ENCODE measurements around the gene CPN1. TPM values are rescaled to one million over a fixed set of nuclear protein-coding genes. Genes with fewer than 3 reads are reported as not detected.

Gene CPN1
- total RNA-seq, 4 donors from 2014 or later, result not detected

DNA sequence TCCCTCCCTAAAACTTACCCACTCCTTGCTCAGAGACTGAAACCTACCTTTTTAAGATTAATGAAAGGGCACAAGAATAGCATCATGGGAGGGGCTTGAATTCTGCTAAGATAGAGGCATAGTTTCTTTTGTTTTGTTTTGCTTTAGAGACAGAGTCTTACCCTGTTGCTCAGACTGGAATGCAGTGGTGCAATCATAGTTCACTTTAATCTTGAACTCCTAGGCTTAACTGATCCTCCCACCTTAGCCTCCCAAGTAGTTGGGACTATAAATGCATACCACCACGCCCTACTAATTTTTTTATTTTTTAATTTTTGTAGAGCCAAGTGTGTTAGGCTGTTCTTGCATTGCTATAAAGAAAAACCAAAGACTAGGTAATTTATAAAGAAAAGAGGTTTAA is 54.3 kb downstream of the CPN1 start:
- Histone ChIP-seq H3K27ac (replicated peaks in 1 of 4) (no peak overlapping the region), H3K9me3 (peaks cover 0 to 7% (median 3%) of the 10 kb centered on the region in 4 donors), H3K4me3 (no peak overlapping the region), H3K27me3 (no peaks in the 10 kb centered on the region), H3K4me1 (no peaks in the 10 kb centered on the region), H3K36me3 (no peaks in the 10 kb centered on the region)
- WGBS, result 100% methylated on average over 1 of the region's 1 CpG
- intact Hi-C loops (cut with DNase I), result no loop called here
- no peak for DNase-seq (ENCODE audit: extremely low spot score)
- TF ChIP-seq POLR2A (IDR thresholded peaks at IDR 0.05; ENCODE audit: low read depth), result no peak
- TF ChIP-seq, protein P1, sequence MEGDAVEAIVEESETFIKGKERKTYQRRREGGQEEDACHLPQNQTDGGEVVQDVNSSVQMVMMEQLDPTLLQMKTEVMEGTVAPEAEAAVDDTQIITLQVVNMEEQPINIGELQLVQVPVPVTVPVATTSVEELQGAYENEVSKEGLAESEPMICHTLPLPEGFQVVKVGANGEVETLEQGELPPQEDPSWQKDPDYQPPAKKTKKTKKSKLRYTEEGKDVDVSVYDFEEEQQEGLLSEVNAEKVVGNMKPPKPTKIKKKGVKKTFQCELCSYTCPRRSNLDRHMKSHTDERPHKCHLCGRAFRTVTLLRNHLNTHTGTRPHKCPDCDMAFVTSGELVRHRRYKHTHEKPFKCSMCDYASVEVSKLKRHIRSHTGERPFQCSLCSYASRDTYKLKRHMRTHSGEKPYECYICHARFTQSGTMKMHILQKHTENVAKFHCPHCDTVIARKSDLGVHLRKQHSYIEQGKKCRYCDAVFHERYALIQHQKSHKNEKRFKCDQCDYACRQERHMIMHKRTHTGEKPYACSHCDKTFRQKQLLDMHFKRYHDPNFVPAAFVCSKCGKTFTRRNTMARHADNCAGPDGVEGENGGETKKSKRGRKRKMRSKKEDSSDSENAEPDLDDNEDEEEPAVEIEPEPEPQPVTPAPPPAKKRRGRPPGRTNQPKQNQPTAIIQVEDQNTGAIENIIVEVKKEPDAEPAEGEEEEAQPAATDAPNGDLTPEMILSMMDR (IDR thresholded peaks at IDR 0.05), result no peak
- no peak for TF ChIP-seq EP300 (IDR thresholded peaks at IDR 0.05)
- no peak for TF ChIP-seq POLR2AphosphoS5 (IDR thresholded peaks at IDR 0.05)

DNA sequence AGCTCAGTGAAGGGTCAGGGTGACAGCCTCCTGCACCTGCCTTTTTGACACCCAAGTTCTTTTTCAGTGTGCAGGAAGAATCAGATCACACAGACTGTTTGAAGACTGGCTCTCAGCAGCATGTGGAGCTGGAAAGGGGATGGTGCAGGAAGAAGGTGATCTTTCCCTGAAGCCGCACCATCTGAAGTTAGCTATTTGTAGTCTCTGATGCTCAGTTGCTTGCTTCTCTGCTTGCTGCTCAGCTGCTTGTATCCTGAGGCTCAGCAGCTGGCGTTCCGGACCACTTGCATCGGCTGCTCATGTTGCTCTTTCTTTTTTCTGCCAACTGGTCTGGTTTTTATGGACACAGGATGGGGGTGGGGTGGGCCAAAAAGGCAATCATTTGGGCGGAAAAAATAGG is 56.1 kb downstream of the CPN1 start:
- Histone ChIP-seq H3K9me3 (peaks cover 0 to 7% (median 3%) of the 10 kb centered on the region in 4 donors), H3K36me3 (no peaks in the 10 kb centered on the region), H3K27ac (replicated peaks in 1 of 4) (no peak overlapping the region), H3K4me3 (no peak overlapping the region), H3K4me1 (no peaks in the 10 kb centered on the region), H3K27me3 (peaks cover 0 to 4% (median 0%) of the 10 kb centered on the region in 4 donors)
- DNase-seq (ENCODE audit: extremely low spot score), result no peak
- WGBS, result 72% methylated on average over 5 of the region's 5 CpGs
- intact Hi-C loops (cut with DNase I), result no loop called here
- TF ChIP-seq, protein P1 (IDR thresholded peaks at IDR 0.05), result no peak
- TF ChIP-seq POLR2AphosphoS5 (IDR thresholded peaks at IDR 0.05) (no peak), EP300 (IDR thresholded peaks at IDR 0.05) (no peak), POLR2A (IDR thresholded peaks at IDR 0.05; ENCODE audit: low read depth) (no peak)

DNA sequence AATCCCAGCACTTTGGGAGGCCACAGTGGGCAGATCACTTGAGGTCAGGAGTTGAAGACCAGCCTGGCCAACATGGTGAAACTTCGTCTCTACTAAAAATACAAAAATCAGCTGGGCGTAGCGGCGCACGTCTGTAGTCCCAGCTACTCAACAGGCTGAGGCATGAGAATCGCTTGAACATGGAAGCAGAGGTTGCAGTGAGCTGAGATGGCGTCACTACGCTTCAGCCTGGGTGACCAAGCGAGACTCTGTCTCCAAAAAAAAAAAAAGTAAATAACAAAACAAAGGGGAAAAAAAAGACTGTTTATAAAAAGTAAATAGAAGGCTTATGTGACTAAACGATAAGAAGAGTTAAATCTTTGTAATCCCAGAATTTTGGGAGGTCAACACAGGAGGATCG is 56.9 kb downstream of the CPN1 start:
- intact Hi-C loops (cut with DNase I), result no loop called here
- Histone ChIP-seq H3K27me3 (peaks cover 0 to 5% (median 0%) of the 10 kb centered on the region in 4 donors), H3K36me3 (no peaks in the 10 kb centered on the region), H3K4me1 (no peaks in the 10 kb centered on the region), H3K9me3 (peaks cover 0 to 7% (median 3%) of the 10 kb centered on the region in 4 donors), H3K27ac (replicated peaks in 1 of 4) (no peak overlapping the region), H3K4me3 (no peak overlapping the region)
- TF ChIP-seq POLR2AphosphoS5 (IDR thresholded peaks at IDR 0.05) (no peak), POLR2A (IDR thresholded peaks at IDR 0.05; ENCODE audit: low read depth) (no peak), EP300 (IDR thresholded peaks at IDR 0.05) (no peak)
- TF ChIP-seq, protein P1 (IDR thresholded peaks at IDR 0.05), result no peak
- DNase-seq (ENCODE audit: extremely low spot score), result no peak
- 91% methylated on average over 11 of the region's 11 CpGs for WGBS

DNA sequence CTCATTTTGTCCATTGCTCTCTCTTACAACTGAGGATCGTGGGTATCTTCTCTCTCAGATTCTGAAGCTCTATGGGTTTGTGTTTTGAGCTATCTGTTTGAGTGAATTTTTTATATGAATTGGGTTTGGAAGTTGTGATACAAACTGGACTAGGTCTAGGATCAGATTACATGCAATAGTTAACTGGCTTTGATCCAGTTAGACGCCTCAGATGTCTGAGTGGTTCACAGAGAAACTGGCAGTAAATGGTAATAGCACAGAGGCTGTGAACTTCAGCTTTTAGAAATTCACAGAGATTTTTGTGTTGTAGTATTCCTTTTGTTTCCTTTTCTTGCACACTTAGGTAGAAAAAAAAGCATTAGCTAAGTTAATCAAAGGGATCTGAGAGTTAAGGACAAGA is 59.3 kb downstream of the CPN1 start:
- H3K4me1 ChIP-seq, result no peaks in the 10 kb centered on the region
- H3K4me3 ChIP-seq, result no peak overlapping the region
- 62% methylated on average over 2 of the region's 2 CpGs for WGBS
- H3K9me3 ChIP-seq, result no peaks in the 10 kb centered on the region
- H3K27ac ChIP-seq (replicated peaks in 1 of 4), result no peak overlapping the region
- DNase-seq (ENCODE audit: extremely low spot score), result no peak
- intact Hi-C loops (cut with DNase I), result no loop called here
- no peaks in the 10 kb centered on the region for H3K36me3 ChIP-seq
- TF ChIP-seq POLR2AphosphoS5 (IDR thresholded peaks at IDR 0.05) (no peak), EP300 (IDR thresholded peaks at IDR 0.05) (no peak), POLR2A (IDR thresholded peaks at IDR 0.05; ENCODE audit: low read depth) (no peak)
- TF ChIP-seq, protein P1 (IDR thresholded peaks at IDR 0.05), result no peak
- peaks cover 0 to 5% (median 0%) of the 10 kb centered on the region in 4 donors for H3K27me3 ChIP-seq

DNA sequence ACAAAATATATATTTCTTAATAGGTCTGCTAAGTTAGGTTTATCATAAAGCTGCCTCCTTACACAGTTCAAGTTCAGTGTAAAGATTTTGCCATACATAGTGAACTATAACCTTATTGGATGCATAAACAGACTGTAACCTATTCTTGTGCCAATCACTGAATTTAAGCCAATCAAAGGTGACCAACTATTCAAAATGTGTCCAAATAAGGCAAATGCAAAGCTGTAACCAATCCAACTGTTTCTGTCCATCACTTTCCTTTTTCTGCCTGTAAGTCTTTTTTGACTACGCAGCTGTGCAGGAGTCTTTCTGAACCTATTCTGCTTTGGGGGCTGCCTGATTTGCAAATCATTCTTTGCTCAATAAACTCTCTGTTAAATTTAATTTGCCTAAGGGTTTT is 60.3 kb downstream of the CPN1 start:
- no peak for DNase-seq (ENCODE audit: extremely low spot score)
- intact Hi-C loops (cut with DNase I), result no loop called here
- Histone ChIP-seq H3K27me3 (peaks cover 0 to 5% (median 0%) of the 10 kb centered on the region in 4 donors), H3K27ac (replicated peaks in 1 of 4) (no peak overlapping the region), H3K4me1 (no peaks in the 10 kb centered on the region), H3K36me3 (no peaks in the 10 kb centered on the region), H3K9me3 (no peaks in the 10 kb centered on the region), H3K4me3 (no peak overlapping the region)
- 96% methylated on average over 1 of the region's 1 CpG for WGBS
- TF ChIP-seq POLR2AphosphoS5 (IDR thresholded peaks at IDR 0.05), result no peak
- TF ChIP-seq POLR2A (IDR thresholded peaks at IDR 0.05; ENCODE audit: low read depth), result no peak
- no peak for TF ChIP-seq EP300 (IDR thresholded peaks at IDR 0.05)
- TF ChIP-seq, protein P1 (IDR thresholded peaks at IDR 0.05), result no peak

Data from esophagus muscularis mucosa (tissue), 4 donors.